Measurements from ENCODE around the gene ZNF683. TPM values are rescaled to one million over a fixed set of nuclear protein-coding genes. Genes with fewer than 3 reads are reported as not detected.

Gene ZNF683
- total RNA-seq, 1 experiment from 2014 or later = not detected

DNA sequence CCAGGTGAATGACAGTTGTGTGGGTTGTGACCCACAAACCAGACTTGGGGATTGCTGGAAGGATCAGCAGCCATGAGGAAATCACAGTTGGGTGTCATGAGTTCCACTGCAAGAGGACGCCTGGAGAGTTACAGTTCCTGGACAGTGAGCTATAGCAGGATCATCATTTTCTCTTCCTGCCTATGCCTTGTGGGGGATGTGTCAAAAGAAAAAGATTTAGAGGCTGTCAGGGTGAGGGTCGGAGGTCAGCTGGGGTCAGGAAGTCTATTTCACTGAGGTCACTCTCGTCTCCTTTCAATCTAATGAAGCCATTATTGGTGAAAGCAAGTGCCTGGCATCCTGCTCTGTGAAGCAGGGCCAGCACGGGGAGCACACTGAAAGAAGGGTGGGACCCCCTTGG is 31.1 kb upstream of the ZNF683 start:
- Histone ChIP-seq H3K4me1 (replicated peaks; ENCODE audit: insufficient read depth) (peaks cover 12% of the 10 kb centered on the region), H3K27me3 (ENCODE audit: insufficient read depth, low read depth) (no peaks in the 10 kb centered on the region), H3K36me3 (ENCODE audit: low read depth) (no peaks in the 10 kb centered on the region), H3F3A (ENCODE audit: insufficient read depth, low read depth) (peaks cover 16% of the 10 kb centered on the region; the same call in 1 of the 2 replicates), H3K9me3 (ENCODE audit: insufficient read depth, low read depth) (no peaks in the 10 kb centered on the region), H3K79me2 (ENCODE audit: low read depth) (no peaks in the 10 kb centered on the region), H3K4me2 (no peak overlapping the region), H2AFZ (no peak overlapping the region), H3K9me2 (ENCODE audit: insufficient read depth) (no peaks in the 10 kb centered on the region), H4K20me1 (ENCODE audit: insufficient read depth) (no peaks in the 10 kb centered on the region), H3K27ac (no peak overlapping the region), H3K4me3 (no peak overlapping the region)
- ChIA-PET CTCF (no interaction called here), POLR2A (ENCODE audit: unreplicated experiment) (no interaction called here)
- intact Hi-C loops (cut with micrococcal nuclease; ENCODE audit: unreplicated experiment) = no loop called here
- DNase-seq = no peak
- no TSS peak for BruUV-seq (replicated peaks)
- no peak for TF ChIP-seq EZH2 (IDR thresholded peaks at IDR 0.05; ENCODE audit: low read depth)
- TF ChIP-seq, protein P1, sequence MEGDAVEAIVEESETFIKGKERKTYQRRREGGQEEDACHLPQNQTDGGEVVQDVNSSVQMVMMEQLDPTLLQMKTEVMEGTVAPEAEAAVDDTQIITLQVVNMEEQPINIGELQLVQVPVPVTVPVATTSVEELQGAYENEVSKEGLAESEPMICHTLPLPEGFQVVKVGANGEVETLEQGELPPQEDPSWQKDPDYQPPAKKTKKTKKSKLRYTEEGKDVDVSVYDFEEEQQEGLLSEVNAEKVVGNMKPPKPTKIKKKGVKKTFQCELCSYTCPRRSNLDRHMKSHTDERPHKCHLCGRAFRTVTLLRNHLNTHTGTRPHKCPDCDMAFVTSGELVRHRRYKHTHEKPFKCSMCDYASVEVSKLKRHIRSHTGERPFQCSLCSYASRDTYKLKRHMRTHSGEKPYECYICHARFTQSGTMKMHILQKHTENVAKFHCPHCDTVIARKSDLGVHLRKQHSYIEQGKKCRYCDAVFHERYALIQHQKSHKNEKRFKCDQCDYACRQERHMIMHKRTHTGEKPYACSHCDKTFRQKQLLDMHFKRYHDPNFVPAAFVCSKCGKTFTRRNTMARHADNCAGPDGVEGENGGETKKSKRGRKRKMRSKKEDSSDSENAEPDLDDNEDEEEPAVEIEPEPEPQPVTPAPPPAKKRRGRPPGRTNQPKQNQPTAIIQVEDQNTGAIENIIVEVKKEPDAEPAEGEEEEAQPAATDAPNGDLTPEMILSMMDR (conservative IDR thresholded peaks at IDR 0.05) = no peak

DNA sequence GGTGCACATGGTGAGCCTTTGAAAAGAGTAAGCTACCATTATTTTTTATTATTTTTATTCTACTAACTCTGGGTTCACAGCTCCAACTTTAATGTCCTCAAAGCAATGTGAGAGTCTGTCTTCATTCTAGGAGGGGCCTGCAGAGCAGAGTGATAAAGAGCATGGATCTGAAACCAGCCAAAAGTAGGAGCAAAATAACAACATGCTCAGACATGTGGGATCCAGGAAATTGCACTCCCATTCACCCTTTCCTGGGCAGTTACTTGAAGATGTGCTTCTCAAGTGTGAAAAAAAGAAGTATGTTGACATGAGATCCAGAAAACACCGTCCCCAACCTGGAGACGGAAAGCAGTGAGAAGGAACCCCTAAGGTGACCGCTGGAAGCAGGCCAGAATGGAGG is 29.3 kb upstream of the ZNF683 start:
- ChIA-PET POLR2A (ENCODE audit: unreplicated experiment) (no interaction called here), CTCF (no interaction called here)
- intact Hi-C loops (cut with micrococcal nuclease; ENCODE audit: unreplicated experiment) = no loop called here
- H3K27ac ChIP-seq = no peak overlapping the region
- no peaks in the 10 kb centered on the region for H3K79me2 ChIP-seq (ENCODE audit: low read depth)
- H3K9me3 ChIP-seq (ENCODE audit: insufficient read depth, low read depth) = no peaks in the 10 kb centered on the region
- no peaks in the 10 kb centered on the region for H3K9me2 ChIP-seq (ENCODE audit: insufficient read depth)
- no peak overlapping the region for H3K4me2 ChIP-seq
- H3F3A ChIP-seq (ENCODE audit: insufficient read depth, low read depth) = peaks cover 16% of the 10 kb centered on the region; the same call in 1 of the 2 replicates
- TF ChIP-seq, protein P1 (conservative IDR thresholded peaks at IDR 0.05) = no peak
- no peak for TF ChIP-seq EZH2 (IDR thresholded peaks at IDR 0.05; ENCODE audit: low read depth)
- H3K27me3 ChIP-seq (ENCODE audit: insufficient read depth, low read depth) = no peaks in the 10 kb centered on the region
- no peak for DNase-seq
- BruUV-seq (replicated peaks) = no TSS peak
- no peak overlapping the region for H2AFZ ChIP-seq
- no peaks in the 10 kb centered on the region for H4K20me1 ChIP-seq (ENCODE audit: insufficient read depth)
- peaks cover 12% of the 10 kb centered on the region for H3K4me1 ChIP-seq (replicated peaks; ENCODE audit: insufficient read depth)
- no peak overlapping the region for H3K4me3 ChIP-seq
- H3K36me3 ChIP-seq (ENCODE audit: low read depth) = no peaks in the 10 kb centered on the region

DNA sequence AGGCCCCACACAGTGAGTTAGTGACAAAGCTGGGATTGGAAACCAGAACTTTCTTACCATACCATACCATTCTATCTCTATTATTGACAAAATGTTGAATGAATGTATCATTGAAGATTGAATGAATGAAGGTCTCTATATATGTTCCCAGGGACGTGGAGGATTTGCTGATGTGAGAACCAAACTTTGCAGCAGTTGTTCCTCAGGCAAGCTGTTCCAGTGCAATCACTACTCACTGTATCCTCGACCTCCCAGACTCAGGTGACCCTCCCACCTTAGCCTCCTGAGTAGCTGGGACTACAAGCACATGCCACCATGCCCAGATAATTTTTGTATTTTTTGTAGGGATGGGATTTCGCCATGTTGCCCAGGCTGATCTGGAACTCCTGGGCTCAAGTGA is 26.5 kb upstream of the ZNF683 start:
- TF ChIP-seq EZH2 (IDR thresholded peaks at IDR 0.05; ENCODE audit: low read depth) = no peak
- TF ChIP-seq, protein P1 (conservative IDR thresholded peaks at IDR 0.05) = no peak
- POLR2A ChIA-PET (ENCODE audit: unreplicated experiment) = no interaction called here
- H3K27me3 ChIP-seq (ENCODE audit: insufficient read depth, low read depth) = no peaks in the 10 kb centered on the region
- H3K36me3 ChIP-seq (ENCODE audit: low read depth) = no peaks in the 10 kb centered on the region
- intact Hi-C loops (cut with micrococcal nuclease; ENCODE audit: unreplicated experiment) = no loop called here
- H4K20me1 ChIP-seq (ENCODE audit: insufficient read depth) = no peaks in the 10 kb centered on the region
- H3K9me3 ChIP-seq (ENCODE audit: insufficient read depth, low read depth) = no peaks in the 10 kb centered on the region
- H3K4me2 ChIP-seq = no peak overlapping the region
- H3K79me2 ChIP-seq (ENCODE audit: low read depth) = no peaks in the 10 kb centered on the region
- H3K4me3 ChIP-seq = no peak overlapping the region
- CTCF ChIA-PET = interaction anchor here (0.6 kb wide), 2 partner anchors 173 to 360 kb away, joined by 3 to 8 read pairs; no protein-coding TSS in a partner anchor
- no TSS peak for BruUV-seq (replicated peaks)
- DNase-seq = no peak
- no peak overlapping the region for H2AFZ ChIP-seq
- H3K27ac ChIP-seq = no peak overlapping the region
- no peaks in the 10 kb centered on the region for H3K4me1 ChIP-seq (replicated peaks; ENCODE audit: insufficient read depth)
- H3F3A ChIP-seq (ENCODE audit: insufficient read depth, low read depth) = peaks cover 1% of the 10 kb centered on the region; the same call in 1 of the 2 replicates
- no peaks in the 10 kb centered on the region for H3K9me2 ChIP-seq (ENCODE audit: insufficient read depth)
